NCI-H510A treated with DMSO at 0.1 percent for 48 hours (cell line): ENCODE data around the gene RAD51B.
A peak's percentile ranks its signal among the peaks of the same experiment; 100 is the strongest.
"Not testable (repeated sequence)": the region's sequence is repeated elsewhere in the genome, so short reads cannot be mapped to it uniquely, and the experiment has no call there.

Experiments
- DNase-seq: peaks from one replicate; lab custom pipeline; 2025; lab: John Stamatoyannopoulos, UW

The RAD51B gene

DNA sequence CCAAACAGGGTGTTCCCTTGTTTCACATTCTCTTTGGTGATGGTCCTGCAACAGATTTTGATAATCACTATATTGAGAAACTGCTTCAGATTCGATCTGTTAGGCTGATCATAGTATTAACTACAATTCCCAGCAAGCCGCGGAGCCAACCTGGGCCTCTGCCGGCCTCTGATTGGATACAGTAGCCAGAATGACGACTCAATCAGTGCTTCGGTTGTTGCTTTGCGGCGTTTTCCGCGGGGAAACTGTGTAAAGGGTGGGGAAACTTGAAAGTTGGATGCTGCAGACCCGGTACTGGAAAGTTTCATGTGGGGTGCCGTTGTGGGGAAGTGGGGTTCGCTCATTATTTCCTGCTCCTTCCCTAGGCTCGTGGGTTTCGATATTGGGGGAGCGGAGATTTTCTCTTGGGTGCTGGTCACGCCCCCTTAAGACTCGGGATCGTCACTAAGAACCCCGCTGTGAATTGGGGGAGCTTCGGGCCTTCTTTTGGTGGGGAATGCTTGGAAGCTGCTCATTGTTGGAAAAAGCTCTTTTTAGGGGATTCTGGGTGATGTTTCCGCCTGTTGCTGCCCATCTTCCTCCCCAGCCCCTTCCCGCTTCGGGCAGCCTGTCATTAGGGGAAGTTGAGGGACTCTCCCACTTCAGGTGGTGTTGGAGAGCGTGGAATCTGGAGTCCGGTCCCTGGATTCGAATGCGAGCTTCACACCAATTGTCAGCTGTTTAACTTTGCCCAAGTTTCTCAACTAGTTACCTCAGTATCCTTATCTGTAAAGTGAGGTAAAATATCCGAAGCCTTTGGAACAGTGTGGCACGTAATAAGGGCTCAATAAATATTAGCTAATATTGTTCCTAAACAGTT, at the start of gene RAD51B:
Gene RAD51B, plus strand, starts transcription at position 217 of the 859 bp plus-strand sequence.
- peak; percentile 83 for DNase-seq

GRCh38 chr14:67773844-67774377, 45.7 kb upstream of the RAD51B start:
- DNase-seq: no peak

GRCh38 chr14:67776653-67777322, 42.8 kb upstream of the RAD51B start:
- no peak for DNase-seq

- DNase-seq: no peak
Measured at GRCh38 chr14:67778792-67779191, 40.8 kb upstream of the RAD51B start.

- no peak for DNase-seq
Measured at GRCh38 chr14:67782090-67782489, 37.5 kb upstream of the RAD51B start.

DNA sequence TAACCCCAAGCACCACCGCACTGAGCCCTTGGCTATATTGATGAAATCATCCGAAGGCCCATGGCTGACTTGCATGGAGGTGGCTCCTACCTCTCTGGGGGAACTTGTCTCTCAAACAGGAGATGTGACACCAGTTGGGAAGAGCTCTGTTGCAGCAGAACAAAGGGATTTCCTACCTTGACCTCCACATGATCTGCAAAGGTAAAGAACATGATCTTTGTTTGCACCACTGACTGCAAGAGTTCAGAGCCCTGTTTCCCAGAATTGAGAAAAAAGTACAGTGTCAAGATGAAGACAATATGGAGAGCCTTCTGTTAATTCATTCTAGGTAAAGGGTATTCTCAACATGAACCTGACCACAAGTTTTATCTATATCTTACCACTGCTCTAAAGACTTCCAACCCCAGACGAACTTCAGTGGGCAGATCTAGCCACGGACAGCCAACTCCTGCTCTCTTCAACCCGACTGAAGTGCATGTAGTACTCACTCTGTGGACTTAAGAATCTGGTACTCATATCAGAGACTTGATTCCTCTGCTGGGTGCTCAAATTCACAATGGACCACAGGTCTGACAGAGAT, 35.2 kb upstream of the RAD51B start:
- no peak for DNase-seq

DNA sequence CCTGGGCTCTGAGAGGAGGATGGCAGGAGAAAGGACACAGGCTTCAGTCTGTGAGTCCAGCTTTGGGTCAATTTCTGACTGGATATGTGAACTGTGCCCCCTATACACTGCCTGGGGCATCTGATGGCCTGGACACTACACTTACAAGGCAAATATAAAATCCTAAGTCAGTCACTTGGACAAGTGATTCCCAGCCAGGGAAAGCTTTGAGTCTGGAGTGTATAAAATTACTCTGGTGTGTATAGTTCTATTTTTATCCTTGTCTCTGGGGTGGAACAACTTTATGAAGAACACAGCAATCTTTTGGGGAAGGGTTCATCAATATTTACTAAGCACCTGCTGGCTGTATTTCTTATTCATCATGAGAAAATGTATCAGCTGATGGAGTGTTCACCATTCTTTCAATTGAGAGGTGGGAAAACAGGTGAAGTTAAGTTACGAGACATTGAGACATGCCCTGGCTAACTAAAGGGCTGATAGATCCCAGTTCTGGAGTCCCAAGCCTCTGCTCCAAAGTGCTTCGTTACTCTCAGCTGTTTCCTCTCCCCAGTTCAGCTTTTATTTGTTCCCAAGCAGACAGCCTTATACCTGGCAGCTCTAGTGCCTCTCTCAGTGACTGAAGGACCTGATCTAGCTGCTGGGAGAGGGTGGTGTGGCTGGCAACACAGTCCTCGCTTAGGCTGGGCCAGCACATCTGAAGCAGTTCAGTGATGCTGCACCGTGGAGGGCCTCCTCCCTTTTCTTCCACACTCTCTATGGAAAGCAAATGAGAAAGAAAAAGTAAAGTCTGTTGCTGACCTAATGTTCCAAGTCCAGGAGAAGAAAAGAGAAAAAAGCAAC, 34.1 kb upstream of the RAD51B start:
- no peak for DNase-seq

DNA sequence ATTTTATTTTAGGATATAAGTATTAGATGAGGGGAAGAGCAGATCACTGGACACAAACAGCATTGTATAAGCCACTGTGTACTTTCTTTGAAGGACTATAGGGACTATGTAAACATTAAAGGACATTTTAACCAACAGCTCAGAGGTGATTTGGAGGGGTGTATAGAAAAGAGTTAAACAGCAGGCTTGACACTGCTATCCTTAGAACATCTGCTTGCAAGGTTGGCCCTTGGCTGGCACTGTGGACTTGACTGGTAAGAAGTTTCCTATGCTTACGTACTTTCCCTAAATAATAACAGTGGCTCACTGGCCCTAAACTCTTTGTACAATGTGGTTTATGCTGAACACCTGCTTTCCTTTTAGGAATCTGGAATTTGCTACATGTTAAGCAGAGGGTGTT, 31.9 kb upstream of the RAD51B start:
- no peak for DNase-seq

DNA sequence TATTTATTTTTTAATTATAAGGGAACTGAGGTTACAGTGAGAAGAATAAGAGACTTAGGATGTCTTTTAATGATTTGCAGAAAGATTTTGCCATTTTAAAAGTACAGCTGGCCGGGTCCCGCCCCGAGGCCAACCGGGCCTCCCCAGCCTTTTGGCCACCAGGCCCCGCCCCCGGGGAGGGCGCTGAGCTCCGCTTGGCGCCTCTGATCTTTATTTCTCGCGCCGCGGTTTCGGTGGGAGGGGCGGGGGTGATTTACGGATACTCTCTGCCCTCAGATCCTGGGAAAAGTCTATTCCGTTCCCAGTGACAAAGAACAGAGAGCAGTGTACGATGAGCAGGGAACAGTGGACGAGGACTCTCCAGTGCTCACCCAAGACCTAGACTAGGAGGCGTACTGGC, 20.8 kb upstream of the RAD51B start:
- no peak for DNase-seq

DNA sequence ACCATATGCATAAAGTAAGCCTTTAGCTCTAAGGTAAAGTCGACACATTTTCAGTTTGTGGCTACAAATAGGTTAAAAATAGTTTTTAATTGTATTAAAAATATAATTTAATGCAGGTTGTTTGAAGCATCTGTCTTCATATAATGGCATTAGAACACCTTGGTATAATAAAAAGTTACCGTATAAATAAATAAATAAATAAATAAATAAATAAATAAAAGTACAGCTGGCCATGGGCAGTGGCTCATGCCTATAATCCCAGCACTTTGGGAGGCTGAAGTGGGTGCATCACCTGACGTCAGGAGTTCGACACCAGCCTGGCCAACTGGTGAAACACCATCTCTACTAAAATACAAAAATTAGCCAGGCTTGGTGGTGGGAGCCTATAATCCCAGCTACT, 18.8 kb upstream of the RAD51B start:
- no peak for DNase-seq

GRCh38 chr14:67806246-67806645, 13.3 kb upstream of the RAD51B start:
- no peak for DNase-seq

DNA sequence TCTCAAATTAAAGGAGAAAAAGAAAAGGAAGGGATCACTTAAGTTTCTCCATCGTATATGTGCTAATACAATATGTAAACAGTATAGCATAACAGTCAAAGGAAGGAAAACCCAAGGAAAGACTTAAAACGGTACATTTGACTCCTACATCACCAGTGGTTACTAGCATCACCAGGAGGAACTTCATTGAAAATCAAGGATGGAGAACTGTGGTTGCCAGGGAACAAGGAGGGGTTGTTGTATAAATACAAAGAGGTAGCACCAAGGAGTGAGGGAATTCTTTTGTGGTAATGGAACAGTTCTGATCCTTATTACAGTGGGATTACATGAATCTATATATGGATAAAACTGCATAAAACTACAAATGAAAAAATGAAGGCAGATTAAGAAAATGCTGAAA, 4.8 kb upstream of the RAD51B start:
- no peak for DNase-seq

DNA sequence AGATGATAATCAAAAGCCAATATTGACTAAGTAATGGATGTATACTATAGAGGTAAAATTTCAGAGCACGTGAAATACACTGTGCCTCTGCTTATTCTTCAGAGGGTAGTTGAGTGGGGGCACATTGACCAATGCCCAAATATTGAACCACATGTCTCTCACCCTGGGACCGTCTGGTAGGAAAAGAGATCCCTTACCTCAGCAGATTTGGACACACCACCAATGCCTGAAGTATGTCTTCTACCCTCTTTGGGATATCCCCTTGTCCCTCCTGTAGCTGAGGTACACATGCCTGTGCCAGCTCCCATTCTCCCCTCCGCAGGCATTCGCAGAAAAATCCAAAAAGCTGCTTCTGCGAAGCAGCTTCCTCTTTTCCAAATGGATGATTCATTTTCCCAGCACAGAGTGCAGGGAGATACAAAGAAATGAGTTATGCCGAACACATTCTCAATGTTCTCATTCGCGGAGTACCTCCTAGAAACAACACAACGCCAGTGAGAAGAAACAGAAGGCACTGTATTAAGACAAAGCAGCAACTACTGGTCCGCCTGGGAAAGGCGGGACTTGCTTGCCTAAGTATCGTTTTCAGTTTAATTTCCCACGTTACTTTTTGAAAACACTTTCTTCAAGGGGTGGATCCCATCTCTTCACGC, 3.9 kb upstream of the RAD51B start:
- no peak for DNase-seq

- DNase-seq: peak; percentile 98
Measured at GRCh38 chr14:67816326-67817002, 3.1 kb upstream of the RAD51B start, which contains the start of gene ZFYVE26. Gene ZFYVE26 (minus strand): TSS chr14:67816590. CDS start chr14:67815963, 627 bp downstream.

DNA sequence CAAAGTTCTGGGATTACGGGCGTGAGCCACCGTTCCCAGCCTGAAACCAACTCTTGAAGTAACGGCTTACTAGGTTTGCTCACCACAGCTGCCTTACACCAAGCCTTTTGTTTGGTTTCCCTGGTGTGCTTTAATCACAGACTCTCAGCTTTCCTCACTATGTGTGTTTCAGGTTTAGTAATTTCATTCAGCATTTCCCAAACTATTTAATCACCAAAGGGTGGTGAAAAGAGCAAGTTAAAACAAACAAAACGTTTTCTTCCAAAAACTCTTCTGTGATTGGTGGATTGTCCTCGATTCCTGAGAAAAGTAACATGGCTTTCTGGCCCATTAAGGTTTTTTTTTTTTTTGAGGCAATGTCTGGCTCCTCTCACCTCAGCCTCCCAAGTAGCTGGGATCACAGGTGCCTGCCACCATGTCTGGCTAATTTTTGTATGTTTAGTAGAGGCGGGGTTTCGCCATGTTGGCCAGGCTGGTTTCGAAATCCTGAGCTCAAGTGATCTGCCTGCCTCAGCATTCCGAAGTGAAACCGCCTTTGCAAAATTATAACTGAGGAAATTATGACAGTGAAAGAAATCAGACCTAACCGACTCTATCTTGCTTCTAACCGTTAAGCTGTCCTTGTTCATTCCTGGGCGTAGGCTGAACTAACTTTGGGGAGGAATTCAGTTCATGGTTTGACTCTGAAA, 1.7 kb upstream of the RAD51B start:
- no peak for DNase-seq

- not testable (repeated sequence) for DNase-seq
Measured at GRCh38 chr14:67818476-67818875, 1.1 kb upstream of the RAD51B start.

DNA sequence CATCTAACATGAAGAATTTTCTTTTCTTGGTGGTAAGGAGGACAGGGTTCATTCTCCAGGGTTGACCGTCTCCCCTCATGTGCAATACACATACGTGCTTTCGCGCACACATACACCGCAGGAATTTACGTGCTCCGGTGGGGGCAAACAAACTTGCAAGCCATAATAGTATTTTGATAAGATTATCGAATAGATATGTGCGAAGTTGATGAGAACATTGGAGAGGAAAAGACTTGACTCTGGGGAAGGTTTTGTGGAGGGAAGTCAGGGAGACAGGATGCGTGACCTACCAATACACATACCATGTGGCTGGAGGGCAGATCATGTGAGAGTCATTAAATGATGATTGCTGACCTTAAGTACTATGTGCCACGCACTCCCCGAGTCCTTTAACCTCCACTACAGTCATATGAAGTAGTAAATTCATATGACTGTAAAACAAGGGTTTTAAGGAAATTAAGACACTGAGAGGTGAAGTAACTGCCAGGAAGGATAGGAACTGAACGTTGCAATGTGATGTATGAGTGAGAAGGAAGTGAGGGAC, 921 bp downstream of the RAD51B start:
- DNase-seq: peak; percentile 15

- no peak for DNase-seq
Measured at GRCh38 chr14:67821121-67821520, 1.5 kb downstream of the RAD51B start.

DNA sequence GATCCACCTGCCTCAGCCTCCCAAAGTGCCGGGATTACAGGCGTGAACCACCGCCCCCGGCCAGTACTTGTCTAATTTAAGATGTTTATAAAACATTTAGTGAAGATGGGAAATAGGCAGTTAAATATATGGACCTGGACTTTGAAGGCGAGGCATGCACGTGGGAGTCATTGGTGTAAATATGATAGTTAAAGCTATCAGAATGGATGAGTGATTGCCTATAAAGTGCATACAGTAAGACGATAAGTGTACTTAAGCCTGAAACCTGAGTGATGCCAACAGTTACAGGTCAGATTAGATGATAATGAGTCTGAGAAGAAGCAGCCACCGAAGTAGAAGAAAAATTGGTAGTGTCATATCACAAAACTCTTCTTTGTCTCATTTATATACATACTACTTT, 11.5 kb downstream of the RAD51B start:
- no peak for DNase-seq

- no peak for DNase-seq
Measured at GRCh38 chr14:67833403-67833802, 13.8 kb downstream of the RAD51B start.
